Right lobe of liver (tissue), 6 donors: ENCODE results near the gene USP40. TPM values are rescaled to one million over a fixed set of nuclear protein-coding genes. Genes with fewer than 3 reads are reported as not detected.
A peak's percentile ranks its signal among the peaks of the same experiment; 100 is the strongest.

ENCODE experiments used
- ATAC-seq, 4 donors: fragments of 200-7000 bp; cut with Tn5 transposase; one replicate each; pipeline ENCODE4 v1.9.1; 2020; ENCODE audit warnings: mild to moderate bottlenecking in 4 of 4, moderate library complexity in 4 of 4
- DNase-seq, 3 donors: peaks; one replicate each; pipeline ENCODE4 v3.0.0-alpha.2; 2020
- H3K27ac ChIP-seq, 3 donors: fragments of 200-600 bp; one replicate each; pipeline ENCODE4 v1.8.0; 2022
- H3K27me3 ChIP-seq, 2 donors: fragments of 200-600 bp; one replicate each; pipeline ENCODE4 v1.8.0; 2022
- H3K36me3 ChIP-seq, 4 donors: fragments of 200-600 bp; sonication (generic) in 1 of 4; one replicate each; pipeline versions ENCODE4 v1.5.1 to v1.8.0; 2017 to 2022; ENCODE audit warnings: control low read depth in 1 of 4
- H3K4me1 ChIP-seq, 4 donors: fragments of 200-600 bp; sonication (generic) in 1 of 4; one replicate each; pipeline versions ENCODE4 v1.5.1 to v1.8.0; 2017 to 2022; ENCODE audit warnings: control low read depth in 1 of 4
- H3K4me3 ChIP-seq, 3 donors: fragments of 200-600 bp; one replicate each; pipeline ENCODE4 v1.8.0; 2022
- H3K9me3 ChIP-seq, 4 donors: fragments of 200-600 bp; sonication (generic) in 1 of 4; one replicate each; pipeline versions ENCODE4 v1.5.1 to v1.8.0; 2017 to 2022; ENCODE audit warnings: control low read depth in 1 of 4
- CTCF ChIP-seq, 4 donors: fragments of 200-600 bp in 3 of 4; fragments of 450-650 bp in 1 of 4; IDR thresholded peaks; one replicate each; pipeline versions ENCODE4 v1.5.1 to v1.8.0; 2016 to 2022; ENCODE audit warnings: antibody characterized with exemption in 4 of 4, mild to moderate bottlenecking in 2 of 4
- POLR2A ChIP-seq: fragments of 450-650 bp; IDR thresholded peaks from one replicate; pipeline ENCODE4 v1.6.1; 2017; ENCODE audit warnings: antibody characterized with exemption, mild to moderate bottlenecking
- WGBS: methylation state at CpG from one replicate; pipeline ENCODE4 v1.1.6; 2018; ENCODE audit warnings: low coverage, low lambda C conversion rate; ENCODE audit not compliant: insufficient coverage; ENCODE audit errors: missing lambda C conversion rate; 5-methylcytosine and 5-hydroxymethylcytosine counted together
- intact Hi-C, 2 donors: fragments of 100-400 bp; cut with DNase I; formaldehyde crosslinking; loops; one replicate each; pipeline versions ENCODE4 v1.11.2 to v1.14.1; 2022
- total RNA-seq, 6 experiments: library from RNA; depleted of rRNA in 2 of 6; stranded (reverse); fragments of >200 nt in 2 of 6; fragmentation: NEBNext Ultra II Directional in 3 of 6; extraction: Animal tissue kit (Norgen Biotek cat#: 25700) in 3 of 6; gene quantifications; one replicate each; pipeline versions ENCODE4 v1.1.0 to v1.2.4, GENCODE V29; 2016 to 2023
- donor health status: DM: no; HTN: yes; CAD: no.
- donor health status: DM: no; HTN: no; CAD: no.
- donor health status: DM: no; HTN: no; CAD: no.
- donor health status: DM: no; HTN: yes; CAD: no.
- donor health status: DM: no; HTN: yes; CAD: no.

The USP40 gene
- total RNA-seq, 6 experiments from 2014 or later: 19.9 to 38.8 (median 27.0) TPM

GRCh38 chr2:233449081-233449901 lies 117.3 kb downstream of the USP40 start:
- no peak overlapping the region for H3K4me3 ChIP-seq
- H3K9me3 ChIP-seq: no peaks in the 10 kb centered on the region
- H3K4me1 ChIP-seq: no peaks in the 10 kb centered on the region
- no peak overlapping the region for H3K27ac ChIP-seq
- ATAC-seq: peak in 3 of 4 donors; percentile 16 to 56 (median 33)
- WGBS: 89% methylated on average over 23 of the region's 31 CpGs
- intact Hi-C loops: no loop called here
- peaks cover 0 to 28% (median 9%) of the 10 kb centered on the region in 4 donors for H3K36me3 ChIP-seq
- H3K27me3 ChIP-seq: no peaks in the 10 kb centered on the region
- TF ChIP-seq CTCF (IDR thresholded peaks at IDR 0.05): peak; percentile 20 to 43 (median 22)
- TF ChIP-seq POLR2A: no peak
- peak; percentile 27 to 53 (median 43) for DNase-seq

- Histone ChIP-seq H3K27ac (no peak overlapping the region), H3K9me3 (no peaks in the 10 kb centered on the region), H3K27me3 (no peaks in the 10 kb centered on the region), H3K4me1 (no peaks in the 10 kb centered on the region), H3K36me3 (peaks cover 0 to 28% (median 9%) of the 10 kb centered on the region in 4 donors), H3K4me3 (no peak overlapping the region)
- peak; percentile 7 to 29 (median 11) for DNase-seq
- 92% methylated on average over 4 of the region's 4 CpGs for WGBS
- TF ChIP-seq POLR2A (no peak), CTCF (IDR thresholded peaks at IDR 0.05) (no peak)
- no peak for ATAC-seq
- intact Hi-C loops: no loop called here
Measured at GRCh38 chr2:233448575-233448974, 118.0 kb downstream of the USP40 start.

DNA sequence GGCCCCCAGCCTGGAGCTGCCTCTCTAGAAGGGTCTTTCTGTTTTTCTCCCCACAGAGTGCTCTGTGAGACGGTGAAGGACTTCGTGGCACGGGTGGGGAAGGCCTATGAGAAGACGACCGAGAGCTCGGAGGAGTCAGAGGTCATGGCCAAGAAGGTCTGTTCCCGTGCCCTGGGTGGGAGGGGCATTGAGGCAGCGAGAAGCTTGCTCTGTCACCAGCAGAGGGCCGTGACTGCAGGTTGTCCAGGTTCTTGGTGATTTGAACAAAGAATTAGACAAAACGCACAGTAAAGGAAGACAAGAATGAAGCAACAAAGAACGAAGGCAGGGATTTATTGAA lies 118.4 kb downstream of the USP40 start:
- Histone ChIP-seq H3K4me3 (no peak overlapping the region), H3K36me3 (peaks cover 0 to 28% (median 9%) of the 10 kb centered on the region in 4 donors), H3K27ac (no peak overlapping the region), H3K9me3 (no peaks in the 10 kb centered on the region), H3K27me3 (no peaks in the 10 kb centered on the region), H3K4me1 (no peaks in the 10 kb centered on the region)
- ATAC-seq (no peak), DNase-seq (peak; percentile 12 to 48 (median 44))
- peak in 2 of 4 donors; percentile 10 to 20 for TF ChIP-seq CTCF (IDR thresholded peaks at IDR 0.05)
- no peak for TF ChIP-seq POLR2A
- intact Hi-C loops: no loop called here
- WGBS: 61% methylated on average over 6 of the region's 11 CpGs

GRCh38 chr2:233447506-233448219 lies 118.9 kb downstream of the USP40 start:
- Histone ChIP-seq H3K4me1 (no peaks in the 10 kb centered on the region), H3K27ac (no peak overlapping the region), H3K27me3 (no peaks in the 10 kb centered on the region), H3K4me3 (no peak overlapping the region), H3K9me3 (no peaks in the 10 kb centered on the region), H3K36me3 (peaks cover 0 to 31% (median 9%) of the 10 kb centered on the region in 4 donors)
- ATAC-seq (no peak), DNase-seq (peak; percentile 6 to 37 (median 35))
- 90% methylated on average over 7 of the region's 15 CpGs for WGBS
- intact Hi-C loops: no loop called here
- TF ChIP-seq CTCF (IDR thresholded peaks at IDR 0.05): no peak
- no peak for TF ChIP-seq POLR2A
